Astrocyte (in vitro differentiated cells and primary cell): ENCODE results near the gene RNF175. TPM values are rescaled to one million over a fixed set of nuclear protein-coding genes. Genes with fewer than 3 reads are reported as not detected.

Source experiments
- DNase-seq: peaks from one replicate; pipeline ENCODE4 v3.0.0-alpha.2; 2010; ENCODE audit warnings: low read depth
- FAIRE-seq: peaks from 2 replicates; lab custom pipeline; 2011; peaks lifted over from hg19 to GRCh38; lab: Jason Lieb, UNC
- H2AFZ ChIP-seq: 2 replicates; pipeline ENCODE4 v1.6.0; 2012; ENCODE audit warnings: low read depth, low read length, inconsistent platforms
- H3K27ac ChIP-seq: 2 replicates; pipeline ENCODE4 v1.5.1; 2011; ENCODE audit warnings: low read depth, low read length, inconsistent platforms
- H3K27me3 ChIP-seq: 2 replicates; pipeline ENCODE4 v1.6.0; 2011; ENCODE audit warnings: low read length, inconsistent platforms; ENCODE audit not compliant: insufficient read depth
- H3K36me3 ChIP-seq: 2 replicates; pipeline ENCODE4 v1.5.1; 2011; ENCODE audit warnings: low read length, inconsistent platforms; ENCODE audit not compliant: insufficient read depth
- H3K4me1 ChIP-seq: 2 replicates; pipeline ENCODE4 v1.5.1; 2011; ENCODE audit warnings: low read length, inconsistent platforms; ENCODE audit not compliant: insufficient read depth
- H3K4me2 ChIP-seq: 2 replicates; pipeline ENCODE4 v1.6.0; 2012; ENCODE audit warnings: low read length, inconsistent platforms
- H3K4me3 ChIP-seq: 2 replicates; pipeline ENCODE4 v1.5.1; 2011; ENCODE audit warnings: low read depth, mild to moderate bottlenecking, low read length, inconsistent platforms; ENCODE audit not compliant: insufficient read depth
- H3K79me2 ChIP-seq: 2 replicates; pipeline ENCODE4 v1.6.0; 2012; ENCODE audit warnings: mild to moderate bottlenecking, low read length, inconsistent platforms; ENCODE audit not compliant: insufficient read depth
- H3K9ac ChIP-seq: 2 replicates; pipeline ENCODE4 v1.6.0; 2012; ENCODE audit warnings: mild to moderate bottlenecking, low read length, inconsistent platforms
- H3K9me3 ChIP-seq: 2 replicates; pipeline ENCODE4 v1.5.1; 2012; ENCODE audit warnings: low read depth, mild to moderate bottlenecking, low read length, inconsistent platforms; ENCODE audit not compliant: insufficient read depth
- H4K20me1 ChIP-seq: 2 replicates; pipeline ENCODE4 v1.6.0; 2012; ENCODE audit warnings: low read length, inconsistent platforms; ENCODE audit not compliant: insufficient read depth
- H3K27ac Mint-ChIP-seq: one replicate; pipeline ENCODE4 v1.8.0; 2021; ENCODE audit warnings: mild to moderate bottlenecking, mixed read lengths; ENCODE audit not compliant: unreplicated experiment
- H3K27me3 Mint-ChIP-seq: one replicate; pipeline ENCODE4 v1.8.0; 2021; ENCODE audit warnings: low read depth, mixed read lengths; ENCODE audit not compliant: unreplicated experiment
- H3K36me3 Mint-ChIP-seq: one replicate; pipeline ENCODE4 v1.8.0; 2021; ENCODE audit warnings: low read depth, mixed read lengths; ENCODE audit not compliant: unreplicated experiment
- H3K4me1 Mint-ChIP-seq: one replicate; pipeline ENCODE4 v1.8.0; 2021; ENCODE audit warnings: low read depth, mixed read lengths; ENCODE audit not compliant: unreplicated experiment
- H3K4me3 Mint-ChIP-seq: one replicate; pipeline ENCODE4 v1.8.0; 2021; ENCODE audit warnings: mild to moderate bottlenecking, moderate library complexity, mixed read lengths; ENCODE audit not compliant: unreplicated experiment
- H3K9me3 Mint-ChIP-seq: one replicate; pipeline ENCODE4 v1.8.0; 2021; ENCODE audit warnings: mild to moderate bottlenecking, mixed read lengths; ENCODE audit not compliant: unreplicated experiment
- EZH2 ChIP-seq: IDR thresholded peaks from 2 replicates; pipeline ENCODE4 v1.6.1; 2012; ENCODE audit warnings: mild to moderate bottlenecking, low read length, inconsistent platforms; ENCODE audit not compliant: insufficient read depth
- total RNA-seq: library from RNA; stranded (reverse); gene quantifications from 2 replicates; pipeline ENCODE4 v1.2.1, GENCODE V29; 2021
- TF ChIP-seq, protein P1 (sequence below): IDR thresholded peaks from 2 replicates; pipeline ENCODE4 v1.5.1; 2011; ENCODE audit warnings: low read depth, mild to moderate bottlenecking, inconsistent platforms, low read length, moderate library complexity; ENCODE audit not compliant: insufficient read depth

RNF175 gene
- total RNA-seq, 1 donor from 2014 or later, result 1.0 TPM

GRCh38 chr4:153778383-153778782 is 18.6 kb upstream of the RNF175 start:
- Histone ChIP-seq H3K27ac (no peak overlapping the region), H3K4me2 (no peak overlapping the region), H3K9ac (no peak overlapping the region), H3K9me3 (no peaks in the 10 kb centered on the region), H3K4me3 (no peak overlapping the region), H2AFZ (no peak overlapping the region), H3K4me1 (peaks cover 4% of the 10 kb centered on the region), H3K27me3 (peaks cover 5% of the 10 kb centered on the region), H3K79me2 (no peaks in the 10 kb centered on the region), H4K20me1 (no peaks in the 10 kb centered on the region), H3K36me3 (no peaks in the 10 kb centered on the region)
- no peaks in the 10 kb centered on the region for H3K9me3 Mint-ChIP-seq
- H3K27me3 Mint-ChIP-seq, result no peaks in the 10 kb centered on the region
- H3K4me1 Mint-ChIP-seq, result peaks cover 4% of the 10 kb centered on the region
- no peak for TF ChIP-seq EZH2
- TF ChIP-seq, protein P1, sequence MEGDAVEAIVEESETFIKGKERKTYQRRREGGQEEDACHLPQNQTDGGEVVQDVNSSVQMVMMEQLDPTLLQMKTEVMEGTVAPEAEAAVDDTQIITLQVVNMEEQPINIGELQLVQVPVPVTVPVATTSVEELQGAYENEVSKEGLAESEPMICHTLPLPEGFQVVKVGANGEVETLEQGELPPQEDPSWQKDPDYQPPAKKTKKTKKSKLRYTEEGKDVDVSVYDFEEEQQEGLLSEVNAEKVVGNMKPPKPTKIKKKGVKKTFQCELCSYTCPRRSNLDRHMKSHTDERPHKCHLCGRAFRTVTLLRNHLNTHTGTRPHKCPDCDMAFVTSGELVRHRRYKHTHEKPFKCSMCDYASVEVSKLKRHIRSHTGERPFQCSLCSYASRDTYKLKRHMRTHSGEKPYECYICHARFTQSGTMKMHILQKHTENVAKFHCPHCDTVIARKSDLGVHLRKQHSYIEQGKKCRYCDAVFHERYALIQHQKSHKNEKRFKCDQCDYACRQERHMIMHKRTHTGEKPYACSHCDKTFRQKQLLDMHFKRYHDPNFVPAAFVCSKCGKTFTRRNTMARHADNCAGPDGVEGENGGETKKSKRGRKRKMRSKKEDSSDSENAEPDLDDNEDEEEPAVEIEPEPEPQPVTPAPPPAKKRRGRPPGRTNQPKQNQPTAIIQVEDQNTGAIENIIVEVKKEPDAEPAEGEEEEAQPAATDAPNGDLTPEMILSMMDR, result no peak
- FAIRE-seq, result no peak
- H3K27ac Mint-ChIP-seq, result no peak overlapping the region
- no peak overlapping the region for H3K4me3 Mint-ChIP-seq
- no peaks in the 10 kb centered on the region for H3K36me3 Mint-ChIP-seq
- DNase-seq, result no peak

DNA sequence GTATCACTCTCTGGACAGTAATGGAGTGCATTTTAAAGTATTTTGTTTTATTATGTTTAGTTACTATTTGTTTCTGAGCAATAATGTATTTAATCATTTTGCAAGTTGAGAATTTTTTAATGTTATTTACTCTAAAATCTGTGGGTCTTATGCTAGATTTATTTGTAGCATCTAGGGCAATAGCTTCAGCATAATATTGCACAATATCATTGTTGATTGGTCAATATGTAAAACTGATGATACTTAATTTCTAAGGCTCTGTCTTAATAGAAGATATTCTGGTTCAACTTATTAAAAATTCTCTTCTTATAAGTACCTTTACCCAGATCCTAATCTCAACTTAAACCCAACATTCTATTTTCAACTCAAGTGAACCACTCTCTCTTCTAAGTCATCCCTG is 17.6 kb upstream of the RNF175 start:
- H3K27me3 ChIP-seq, result peaks cover 5% of the 10 kb centered on the region
- no peak overlapping the region for H3K27ac ChIP-seq
- no peak overlapping the region for H3K4me3 Mint-ChIP-seq
- FAIRE-seq (no peak), DNase-seq (no peak)
- no peak overlapping the region for H3K4me2 ChIP-seq
- TF ChIP-seq, protein P1, result no peak
- no peak for TF ChIP-seq EZH2
- H3K4me1 ChIP-seq, result peaks cover 4% of the 10 kb centered on the region
- no peaks in the 10 kb centered on the region for H3K79me2 ChIP-seq
- no peak overlapping the region for H3K4me3 ChIP-seq
- H3K9ac ChIP-seq, result no peak overlapping the region
- no peaks in the 10 kb centered on the region for H4K20me1 ChIP-seq
- H3K4me1 Mint-ChIP-seq, result peaks cover 4% of the 10 kb centered on the region
- no peak overlapping the region for H2AFZ ChIP-seq
- H3K27me3 Mint-ChIP-seq, result no peaks in the 10 kb centered on the region
- no peak overlapping the region for H3K27ac Mint-ChIP-seq
- no peaks in the 10 kb centered on the region for H3K9me3 ChIP-seq
- no peaks in the 10 kb centered on the region for H3K9me3 Mint-ChIP-seq
- no peaks in the 10 kb centered on the region for H3K36me3 Mint-ChIP-seq
- H3K36me3 ChIP-seq, result no peaks in the 10 kb centered on the region

DNA sequence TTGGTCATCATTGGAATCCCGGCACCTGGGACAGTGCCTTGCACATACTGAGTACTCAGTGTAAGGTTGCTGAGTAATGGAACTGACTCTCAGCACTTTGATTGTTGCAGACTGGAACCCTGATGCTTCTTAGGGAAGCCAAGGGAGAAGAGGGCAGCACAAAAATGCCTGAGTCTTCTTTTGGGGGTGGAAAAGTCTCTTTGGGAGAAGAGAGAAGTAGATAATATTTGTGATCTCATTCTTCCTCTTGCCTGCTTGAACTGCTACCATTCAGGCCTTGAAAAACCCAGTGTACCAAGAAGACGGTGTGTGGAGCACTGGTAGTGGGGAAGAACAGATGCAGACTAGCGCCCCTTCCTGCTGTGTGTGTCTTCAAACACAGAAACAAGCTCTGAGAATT is 16.8 kb upstream of the RNF175 start:
- no peak overlapping the region for H3K27ac ChIP-seq

More for the DNA sequence above, 16.8 kb upstream of the RNF175 start:
- H4K20me1 ChIP-seq, result no peaks in the 10 kb centered on the region
- Mint-ChIP-seq H3K36me3 (no peaks in the 10 kb centered on the region), H3K4me1 (peaks cover 4% of the 10 kb centered on the region), H3K27me3 (no peaks in the 10 kb centered on the region), H3K4me3 (no peak overlapping the region), H3K27ac (no peak overlapping the region), H3K9me3 (no peaks in the 10 kb centered on the region)
- H3K27me3 ChIP-seq, result peaks cover 2% of the 10 kb centered on the region
- no peaks in the 10 kb centered on the region for H3K4me1 ChIP-seq
- TF ChIP-seq, protein P1, result no peak
- TF ChIP-seq EZH2, result no peak
- FAIRE-seq (no peak), DNase-seq (no peak)
- no peak overlapping the region for H3K9ac ChIP-seq
- H3K36me3 ChIP-seq, result no peaks in the 10 kb centered on the region
- no peak overlapping the region for H2AFZ ChIP-seq
- H3K9me3 ChIP-seq, result no peaks in the 10 kb centered on the region
- H3K4me2 ChIP-seq, result no peak overlapping the region
- H3K79me2 ChIP-seq, result no peaks in the 10 kb centered on the region
- H3K4me3 ChIP-seq, result no peak overlapping the region
